ENCODE data around the gene C12orf60.

Gene C12orf60

DNA sequence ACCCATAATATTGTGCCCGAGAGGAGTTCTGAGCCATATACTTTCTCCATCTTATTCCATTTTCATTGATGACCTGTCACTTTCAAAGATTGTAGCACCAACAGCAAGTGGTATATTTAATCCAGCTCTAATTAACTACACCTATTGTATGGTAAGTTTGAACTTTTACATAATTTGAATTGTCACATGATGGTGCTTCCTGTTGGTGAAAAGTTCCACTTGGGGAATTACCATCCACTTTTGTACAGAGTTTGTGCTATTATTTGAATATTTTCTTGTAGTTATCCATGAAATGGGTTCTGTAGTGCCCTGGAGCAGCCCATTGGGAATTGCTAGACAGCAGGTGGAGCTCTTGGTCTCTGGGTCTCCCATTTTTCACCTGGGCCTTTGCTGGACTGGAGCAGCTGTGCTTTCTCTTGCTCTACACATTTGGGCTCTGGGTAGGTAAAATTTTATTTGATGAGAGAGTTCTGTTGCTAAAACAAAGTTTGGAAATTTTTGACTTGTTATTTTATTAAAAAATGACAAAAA lies 7.5 kb downstream of the C12orf60 start:
- Histone ChIP-seq H3K4me1 (ENCODE audit: control insufficient read depth, insufficient read depth, low read length) (no peaks in the 10 kb centered on the region), H3K27me3 (ENCODE audit: control insufficient read depth, insufficient read depth, low read length) (no peaks in the 10 kb centered on the region), H3K27ac (ENCODE audit: low read depth, low read length) (no peak overlapping the region), H3K9ac (ENCODE audit: low read depth, low read length) (no peak overlapping the region), H3K4me3 (ENCODE audit: low read depth, low read length) (no peak overlapping the region), H3K9me3 (ENCODE audit: control insufficient read depth, insufficient read depth, low read length) (no peaks in the 10 kb centered on the region), H3K36me3 (ENCODE audit: control insufficient read depth, insufficient read depth, low read length) (no peaks in the 10 kb centered on the region)

GRCh38 chr12:14811486-14811885 lies 8.0 kb downstream of the C12orf60 start:
- no peak overlapping the region for H3K27ac ChIP-seq (ENCODE audit: low read depth, low read length)
- no peak overlapping the region for H3K9ac ChIP-seq (ENCODE audit: low read depth, low read length)
- H3K9me3 ChIP-seq (ENCODE audit: control insufficient read depth, insufficient read depth, low read length), result no peaks in the 10 kb centered on the region
- H3K4me3 ChIP-seq (ENCODE audit: low read depth, low read length), result no peak overlapping the region
- no peaks in the 10 kb centered on the region for H3K36me3 ChIP-seq (ENCODE audit: control insufficient read depth, insufficient read depth, low read length)
- no peaks in the 10 kb centered on the region for H3K4me1 ChIP-seq (ENCODE audit: control insufficient read depth, insufficient read depth, low read length)
- H3K27me3 ChIP-seq (ENCODE audit: control insufficient read depth, insufficient read depth, low read length), result no peaks in the 10 kb centered on the region

DNA sequence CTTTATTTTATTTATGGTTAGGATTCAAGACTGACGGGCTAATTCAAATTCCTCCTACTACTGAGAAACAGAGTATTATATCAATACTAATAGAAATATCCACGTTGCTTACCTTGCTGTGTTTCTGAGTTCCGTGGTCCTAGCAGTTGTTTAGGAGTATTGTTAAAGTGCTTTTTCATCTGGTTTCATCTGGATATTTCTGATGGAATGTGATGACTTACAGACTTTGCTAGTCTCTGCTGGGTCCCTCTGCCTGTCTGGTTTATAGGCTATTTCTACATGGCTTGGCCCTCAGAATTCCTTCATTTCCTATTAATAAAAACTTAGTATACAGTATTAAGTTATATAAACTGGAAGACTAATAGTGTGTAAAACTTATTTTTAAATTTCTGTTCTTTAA lies 10.5 kb downstream of the C12orf60 start, which contains the start of gene SMCO3:
Gene SMCO3 (minus strand): TSS at position 169 of the 400 bp plus-strand sequence. CDS start 7,502 bp downstream, outside the sequence.
- H3K9me3 ChIP-seq (ENCODE audit: control insufficient read depth, insufficient read depth, low read length), result no peaks in the 10 kb centered on the region
- H3K36me3 ChIP-seq (ENCODE audit: control insufficient read depth, insufficient read depth, low read length), result no peaks in the 10 kb centered on the region
- H3K27ac ChIP-seq (ENCODE audit: low read depth, low read length), result no peak within 1 kb of the TSS

DNA sequence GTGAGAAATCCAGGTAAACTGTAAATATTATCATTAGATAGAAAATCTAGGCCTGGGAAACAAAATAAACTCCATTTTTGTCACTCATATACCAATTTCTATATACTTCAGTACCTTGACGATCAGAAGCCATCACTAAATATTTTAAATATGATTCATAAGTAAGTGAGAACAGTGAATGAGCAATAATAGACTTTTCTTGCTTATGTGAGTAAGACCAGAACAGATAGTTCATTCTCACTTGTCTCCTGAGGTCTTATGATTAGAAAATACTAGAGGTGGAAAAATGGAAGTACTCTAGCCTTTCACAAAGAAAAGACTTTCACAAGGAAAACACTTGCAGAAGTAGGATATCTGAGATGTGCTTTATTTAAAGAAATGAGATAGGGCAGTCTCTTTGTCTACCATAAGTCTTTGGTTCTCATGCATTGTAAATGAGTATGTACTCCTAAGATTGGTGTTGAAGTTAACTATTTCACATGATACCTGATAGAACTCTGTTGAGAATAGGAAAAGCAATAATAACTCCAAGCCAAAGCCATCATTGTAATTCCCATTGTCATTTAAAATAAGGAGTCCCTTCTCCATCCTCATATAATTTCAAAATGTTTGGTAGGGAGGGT lies 20.7 kb downstream of the C12orf60 start:
- no peak overlapping the region for H3K27ac ChIP-seq (ENCODE audit: low read depth, low read length)
- H3K27me3 ChIP-seq (ENCODE audit: control insufficient read depth, insufficient read depth, low read length), result no peaks in the 10 kb centered on the region

More for the DNA sequence above, 10.5 kb downstream of the C12orf60 start, which contains the start of gene SMCO3:
- Histone ChIP-seq H3K4me3 (ENCODE audit: low read depth, low read length) (no peak within 1 kb of the TSS), H3K4me1 (ENCODE audit: control insufficient read depth, insufficient read depth, low read length) (no peaks in the 10 kb centered on the region), H3K9ac (ENCODE audit: low read depth, low read length) (no peak within 1 kb of the TSS), H3K27me3 (ENCODE audit: control insufficient read depth, insufficient read depth, low read length) (no peaks in the 10 kb centered on the region)

GRCh38 chr12:14825256-14825655 lies 21.8 kb downstream of the C12orf60 start:
- Histone ChIP-seq H3K4me3 (ENCODE audit: low read depth, low read length) (no peak overlapping the region), H3K4me1 (ENCODE audit: control insufficient read depth, insufficient read depth, low read length) (no peaks in the 10 kb centered on the region), H3K27ac (ENCODE audit: low read depth, low read length) (no peak overlapping the region), H3K36me3 (ENCODE audit: control insufficient read depth, insufficient read depth, low read length) (no peaks in the 10 kb centered on the region), H3K9me3 (ENCODE audit: control insufficient read depth, insufficient read depth, low read length) (no peaks in the 10 kb centered on the region), H3K27me3 (ENCODE audit: control insufficient read depth, insufficient read depth, low read length) (no peaks in the 10 kb centered on the region), H3K9ac (ENCODE audit: low read depth, low read length) (no peak overlapping the region)

More for the DNA sequence above, 20.7 kb downstream of the C12orf60 start:
- H3K9me3 ChIP-seq (ENCODE audit: control insufficient read depth, insufficient read depth, low read length), result no peaks in the 10 kb centered on the region
- H3K4me1 ChIP-seq (ENCODE audit: control insufficient read depth, insufficient read depth, low read length), result no peaks in the 10 kb centered on the region
- H3K36me3 ChIP-seq (ENCODE audit: control insufficient read depth, insufficient read depth, low read length), result no peaks in the 10 kb centered on the region
- no peak overlapping the region for H3K9ac ChIP-seq (ENCODE audit: low read depth, low read length)
- no peak overlapping the region for H3K4me3 ChIP-seq (ENCODE audit: low read depth, low read length)

DNA sequence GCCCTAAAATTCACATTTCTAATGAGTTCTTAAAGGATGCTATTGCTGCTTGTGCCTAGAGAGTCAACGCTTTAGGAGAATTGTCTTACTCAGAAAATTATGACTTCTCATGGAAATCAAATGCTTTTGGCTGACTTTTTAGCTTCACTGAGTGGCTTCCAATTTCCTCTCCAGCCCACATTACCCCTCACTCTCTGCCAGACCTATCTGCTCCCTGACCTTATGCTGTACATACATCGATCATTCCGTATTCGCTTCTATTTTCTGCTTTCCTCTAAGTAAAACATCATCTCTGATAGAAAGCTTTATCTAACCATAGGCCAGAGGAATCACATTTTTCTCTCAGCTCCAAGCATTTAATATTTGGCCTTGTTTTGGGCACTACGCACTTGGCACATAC lies 23.0 kb downstream of the C12orf60 start:
- H3K27ac ChIP-seq (ENCODE audit: low read depth, low read length), result no peak overlapping the region
- H3K9me3 ChIP-seq (ENCODE audit: control insufficient read depth, insufficient read depth, low read length), result no peaks in the 10 kb centered on the region
- no peaks in the 10 kb centered on the region for H3K27me3 ChIP-seq (ENCODE audit: control insufficient read depth, insufficient read depth, low read length)
- H3K4me3 ChIP-seq (ENCODE audit: low read depth, low read length), result no peak overlapping the region
- H3K36me3 ChIP-seq (ENCODE audit: control insufficient read depth, insufficient read depth, low read length), result no peaks in the 10 kb centered on the region
- no peaks in the 10 kb centered on the region for H3K4me1 ChIP-seq (ENCODE audit: control insufficient read depth, insufficient read depth, low read length)
- H3K9ac ChIP-seq (ENCODE audit: low read depth, low read length), result no peak overlapping the region

GRCh38 chr12:14827043-14827442 lies 23.6 kb downstream of the C12orf60 start:
- H3K4me1 ChIP-seq (ENCODE audit: control insufficient read depth, insufficient read depth, low read length), result no peaks in the 10 kb centered on the region
- no peaks in the 10 kb centered on the region for H3K36me3 ChIP-seq (ENCODE audit: control insufficient read depth, insufficient read depth, low read length)
- H3K9ac ChIP-seq (ENCODE audit: low read depth, low read length), result no peak overlapping the region
- H3K27me3 ChIP-seq (ENCODE audit: control insufficient read depth, insufficient read depth, low read length), result no peaks in the 10 kb centered on the region
- H3K4me3 ChIP-seq (ENCODE audit: low read depth, low read length), result no peak overlapping the region
- no peak overlapping the region for H3K27ac ChIP-seq (ENCODE audit: low read depth, low read length)
- no peaks in the 10 kb centered on the region for H3K9me3 ChIP-seq (ENCODE audit: control insufficient read depth, insufficient read depth, low read length)

DNA sequence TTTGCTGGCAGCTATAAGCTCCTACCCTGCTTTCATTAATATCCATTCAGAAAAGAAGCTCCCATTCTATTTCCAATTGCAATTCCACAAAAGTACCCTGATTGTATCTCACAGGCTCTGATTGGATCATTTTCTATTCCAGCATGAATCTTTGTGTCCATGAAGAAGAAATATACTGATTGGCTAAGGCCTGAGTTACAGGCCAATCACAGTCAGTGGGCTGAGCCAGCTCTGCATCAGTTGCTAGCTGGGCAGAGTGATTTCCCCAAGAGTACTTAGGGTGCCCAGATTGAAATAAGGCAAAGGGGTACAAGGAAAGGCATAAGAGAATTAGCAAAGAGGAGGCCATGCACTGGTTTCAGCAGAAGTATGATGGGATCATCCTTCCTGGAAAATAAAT lies 25.4 kb downstream of the C12orf60 start:
- no peak overlapping the region for H3K9ac ChIP-seq (ENCODE audit: low read depth, low read length)
- H3K4me3 ChIP-seq (ENCODE audit: low read depth, low read length), result no peak overlapping the region
- H3K9me3 ChIP-seq (ENCODE audit: control insufficient read depth, insufficient read depth, low read length), result no peaks in the 10 kb centered on the region
- H3K4me1 ChIP-seq (ENCODE audit: control insufficient read depth, insufficient read depth, low read length), result no peaks in the 10 kb centered on the region
- H3K27ac ChIP-seq (ENCODE audit: low read depth, low read length), result no peak overlapping the region
- no peaks in the 10 kb centered on the region for H3K27me3 ChIP-seq (ENCODE audit: control insufficient read depth, insufficient read depth, low read length)
- H3K36me3 ChIP-seq (ENCODE audit: control insufficient read depth, insufficient read depth, low read length), result no peaks in the 10 kb centered on the region

DNA sequence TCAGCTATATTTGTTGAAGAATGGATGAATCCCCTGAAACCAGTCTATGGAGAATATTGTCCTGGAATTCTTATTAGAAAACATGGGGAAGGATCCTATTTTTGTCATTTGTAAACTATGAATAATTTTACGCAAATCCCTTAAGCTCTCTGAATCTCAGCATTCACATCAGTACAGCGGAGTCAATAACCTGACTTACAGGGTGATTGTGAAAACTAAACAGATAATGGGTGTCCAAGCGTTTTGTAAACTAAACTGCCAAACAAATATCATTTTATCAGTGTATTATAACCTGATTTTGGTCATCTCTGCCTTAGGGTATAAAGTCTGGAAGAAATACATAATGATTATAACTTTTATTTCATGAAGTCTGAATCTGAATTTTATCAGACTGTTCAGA lies 29.9 kb downstream of the C12orf60 start:
- Histone ChIP-seq H3K9me3 (ENCODE audit: control insufficient read depth, insufficient read depth, low read length) (no peaks in the 10 kb centered on the region), H3K9ac (ENCODE audit: low read depth, low read length) (no peak overlapping the region), H3K36me3 (ENCODE audit: control insufficient read depth, insufficient read depth, low read length) (no peaks in the 10 kb centered on the region), H3K4me1 (ENCODE audit: control insufficient read depth, insufficient read depth, low read length) (no peaks in the 10 kb centered on the region), H3K27me3 (ENCODE audit: control insufficient read depth, insufficient read depth, low read length) (no peaks in the 10 kb centered on the region), H3K27ac (ENCODE audit: low read depth, low read length) (no peak overlapping the region), H3K4me3 (ENCODE audit: low read depth, low read length) (no peak overlapping the region)

DNA sequence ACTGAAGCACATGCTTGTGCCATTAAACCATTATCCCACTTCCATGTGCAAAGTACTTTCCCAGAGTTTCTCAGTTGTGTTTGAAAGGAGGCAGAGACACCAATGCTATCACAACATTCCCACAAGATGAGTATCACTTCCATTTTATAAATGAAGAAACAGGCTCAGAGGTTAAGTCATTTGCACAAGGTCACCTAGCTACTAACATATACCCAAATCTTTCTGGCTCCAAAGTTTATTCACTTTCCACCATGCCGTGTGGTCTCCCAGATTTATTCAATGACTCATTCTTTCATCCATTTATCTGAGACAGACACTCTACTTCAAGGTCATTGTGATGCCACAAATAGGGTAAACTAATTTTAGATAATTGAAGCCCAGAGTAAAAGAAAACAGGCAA lies 30.5 kb downstream of the C12orf60 start:
- no peaks in the 10 kb centered on the region for H3K36me3 ChIP-seq (ENCODE audit: control insufficient read depth, insufficient read depth, low read length)
- H3K27me3 ChIP-seq (ENCODE audit: control insufficient read depth, insufficient read depth, low read length), result no peaks in the 10 kb centered on the region
- no peak overlapping the region for H3K9ac ChIP-seq (ENCODE audit: low read depth, low read length)
- peaks cover 4% of the 10 kb centered on the region; the same call in 1 of the 2 replicates for H3K4me1 ChIP-seq (ENCODE audit: control insufficient read depth, insufficient read depth, low read length)
- no peak overlapping the region for H3K4me3 ChIP-seq (ENCODE audit: low read depth, low read length)
- H3K9me3 ChIP-seq (ENCODE audit: control insufficient read depth, insufficient read depth, low read length), result no peaks in the 10 kb centered on the region
- H3K27ac ChIP-seq (ENCODE audit: low read depth, low read length), result no peak overlapping the region

DNA sequence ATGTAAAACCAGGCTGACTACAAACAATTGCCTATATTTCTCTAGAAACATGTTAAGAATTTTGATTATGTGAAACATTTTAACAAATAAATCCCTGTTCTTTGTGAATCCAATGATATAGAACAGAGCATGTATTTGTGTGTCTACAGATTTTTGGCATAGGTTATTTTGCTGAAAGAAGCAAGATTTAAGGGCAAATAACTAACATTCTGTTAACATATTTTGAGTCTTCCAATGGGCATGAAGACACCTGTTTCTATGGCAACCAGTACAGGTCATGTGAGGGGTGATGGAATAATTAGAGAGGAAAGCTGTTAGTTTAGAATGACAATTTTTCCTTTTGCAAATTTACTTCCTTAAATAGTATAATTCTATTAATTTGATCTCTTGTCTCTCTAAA lies 31.0 kb downstream of the C12orf60 start:
- Histone ChIP-seq H3K4me3 (ENCODE audit: low read depth, low read length) (no peak overlapping the region), H3K9me3 (ENCODE audit: control insufficient read depth, insufficient read depth, low read length) (0 out of 2 replicates have a peak, but pooled peaks cover 3% of the 10 kb centered on the region), H3K4me1 (ENCODE audit: control insufficient read depth, insufficient read depth, low read length) (peaks cover 6% of the 10 kb centered on the region; the same call in 1 of the 2 replicates), H3K9ac (ENCODE audit: low read depth, low read length) (no peak overlapping the region), H3K27me3 (ENCODE audit: control insufficient read depth, insufficient read depth, low read length) (no peaks in the 10 kb centered on the region), H3K36me3 (ENCODE audit: control insufficient read depth, insufficient read depth, low read length) (no peaks in the 10 kb centered on the region), H3K27ac (ENCODE audit: low read depth, low read length) (no peak overlapping the region)
